ENCODE measurements around the gene DNAJC5G. TPM values are rescaled to one million over a fixed set of nuclear protein-coding genes. Genes with fewer than 3 reads are reported as not detected.

The DNAJC5G gene
- total RNA-seq, 1 experiment from 2014 or later, result 0.37 TPM

DNA sequence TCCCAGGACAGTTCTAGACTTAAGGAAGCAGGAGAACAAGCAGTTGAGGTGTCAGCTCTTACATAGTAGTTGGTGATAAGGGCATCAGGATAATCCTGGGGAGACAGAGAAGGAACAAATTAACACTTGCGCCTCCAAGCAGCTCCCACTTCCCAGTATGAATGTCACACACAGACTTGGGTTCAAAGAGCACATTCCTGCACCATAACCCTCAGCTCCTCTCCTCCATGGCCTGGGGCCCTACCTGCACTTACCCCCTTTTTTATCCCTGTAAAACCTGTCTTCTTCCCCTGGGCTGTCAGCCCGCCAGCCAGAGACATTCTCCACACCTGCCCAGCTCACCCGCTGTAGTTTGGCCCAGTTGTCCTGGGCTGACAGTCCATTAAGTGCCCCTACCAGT, 36.9 kb downstream of the DNAJC5G start:
- no peak overlapping the region for H2BK15ac ChIP-seq (ENCODE audit: low read depth, low read length)
- H3K27ac Mint-ChIP-seq, result no peak overlapping the region
- no peak overlapping the region for H2AFZ ChIP-seq (ENCODE audit: low read length)
- H3K27ac ChIP-seq (ENCODE audit: insufficient read length, low read depth, low read length), result no peak overlapping the region
- H3K4ac ChIP-seq (ENCODE audit: low read depth, low read length), result no peak overlapping the region
- no peak overlapping the region for H3K56ac ChIP-seq (ENCODE audit: insufficient read length, low read depth, low read length)
- no peak overlapping the region for H3K14ac ChIP-seq (ENCODE audit: insufficient read depth, low read length)
- H3T11ph ChIP-seq (ENCODE audit: low read length), result no peak overlapping the region
- no peaks in the 10 kb centered on the region for H4K20me1 ChIP-seq (ENCODE audit: control insufficient read depth, insufficient read depth, insufficient read length)
- H4K5ac ChIP-seq (ENCODE audit: insufficient read length, low read depth, low read length), result no peak overlapping the region
- no peak overlapping the region for H2BK5ac ChIP-seq (ENCODE audit: insufficient read length, low read length)
- H3K36me3 Mint-ChIP-seq (ENCODE audit: insufficient read depth in 1 of 3, low read depth in 3 of 3), result peaks cover 5 to 12% (median 10%) of the 10 kb centered on the region in 3 experiments; a peak in 6 of 7 replicates
- no peak overlapping the region for H2BK20ac ChIP-seq (ENCODE audit: low read depth, low read length, poor library complexity, severe bottlenecking)
- H3K9ac ChIP-seq (ENCODE audit: extremely low read depth, insufficient read length, low read length), result no peak overlapping the region
- TF ChIP-seq, protein P1, sequence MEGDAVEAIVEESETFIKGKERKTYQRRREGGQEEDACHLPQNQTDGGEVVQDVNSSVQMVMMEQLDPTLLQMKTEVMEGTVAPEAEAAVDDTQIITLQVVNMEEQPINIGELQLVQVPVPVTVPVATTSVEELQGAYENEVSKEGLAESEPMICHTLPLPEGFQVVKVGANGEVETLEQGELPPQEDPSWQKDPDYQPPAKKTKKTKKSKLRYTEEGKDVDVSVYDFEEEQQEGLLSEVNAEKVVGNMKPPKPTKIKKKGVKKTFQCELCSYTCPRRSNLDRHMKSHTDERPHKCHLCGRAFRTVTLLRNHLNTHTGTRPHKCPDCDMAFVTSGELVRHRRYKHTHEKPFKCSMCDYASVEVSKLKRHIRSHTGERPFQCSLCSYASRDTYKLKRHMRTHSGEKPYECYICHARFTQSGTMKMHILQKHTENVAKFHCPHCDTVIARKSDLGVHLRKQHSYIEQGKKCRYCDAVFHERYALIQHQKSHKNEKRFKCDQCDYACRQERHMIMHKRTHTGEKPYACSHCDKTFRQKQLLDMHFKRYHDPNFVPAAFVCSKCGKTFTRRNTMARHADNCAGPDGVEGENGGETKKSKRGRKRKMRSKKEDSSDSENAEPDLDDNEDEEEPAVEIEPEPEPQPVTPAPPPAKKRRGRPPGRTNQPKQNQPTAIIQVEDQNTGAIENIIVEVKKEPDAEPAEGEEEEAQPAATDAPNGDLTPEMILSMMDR (conservative IDR thresholded peaks at IDR 0.05), result no peak
- H3K23me2 ChIP-seq (ENCODE audit: insufficient read length, low read depth, low read length, poor library complexity, severe bottlenecking), result peaks cover 6% of the 10 kb centered on the region
- peaks cover 11% of the 10 kb centered on the region in 2 experiments for H3K4me1 Mint-ChIP-seq
- no peaks in the 10 kb centered on the region for H3K79me1 ChIP-seq (ENCODE audit: insufficient read depth, low read depth, low read length, poor library complexity, severe bottlenecking)
- no peak overlapping the region for H2BK120ac ChIP-seq (ENCODE audit: low read depth, low read length, poor library complexity, severe bottlenecking)
- peaks cover 10% of the 10 kb centered on the region; the same call in 1 of the 2 replicates for H3K27me3 ChIP-seq (ENCODE audit: insufficient read depth, low read length)
- H3K4me2 ChIP-seq (ENCODE audit: insufficient read depth, insufficient read length, low read length), result no peak overlapping the region
- no peaks in the 10 kb centered on the region for H3K9me3 Mint-ChIP-seq
- H3K23ac ChIP-seq (ENCODE audit: insufficient read length, low read depth, low read length), result no peak overlapping the region
- no CpG with 5 or more reads among the region's 3 CpGs for WGBS (ENCODE audit: extremely low coverage, insufficient read length, low lambda C conversion rate)
- peaks cover 23% of the 10 kb centered on the region for H3K27me3 Mint-ChIP-seq (ENCODE audit: low read depth)
- no peaks in the 10 kb centered on the region for H3K9me3 ChIP-seq (ENCODE audit: control insufficient read depth, low read depth, low read length)
- no peak overlapping the region for H2AK5ac ChIP-seq (ENCODE audit: insufficient read length, low read length)
- H3K79me2 ChIP-seq (ENCODE audit: insufficient read depth, low read length), result no peaks in the 10 kb centered on the region
- no peak overlapping the region for H2BK12ac ChIP-seq (ENCODE audit: insufficient read length, low read depth, low read length)
- H4K8ac ChIP-seq (replicated peaks; ENCODE audit: insufficient read length, low read depth, low read length), result no peak overlapping the region
- H3K4me1 ChIP-seq (ENCODE audit: insufficient read depth, low read length), result peaks cover 6% of the 10 kb centered on the region; the same call in 1 of the 2 replicates
- no peak for DNase-seq
- H3K18ac ChIP-seq (ENCODE audit: insufficient read length, low read depth, low read length), result no peak overlapping the region
- no peak overlapping the region; a peak in 1 of 5 replicates for H3K4me3 Mint-ChIP-seq
- no peak overlapping the region for H4K91ac ChIP-seq (ENCODE audit: insufficient read length, low read depth, low read length)
